ENCODE measurements around the gene PASK. TPM values are rescaled to one million over a fixed set of nuclear protein-coding genes. Genes with fewer than 3 reads are reported as not detected.
"Not testable (repeated sequence)": the region's sequence is repeated elsewhere in the genome, so short reads cannot be mapped to it uniquely, and the experiment has no call there.

PASK gene
- total RNA-seq, 1 donor = 21.9 TPM

- no peak overlapping the region for H3K4me3 ChIP-seq (ENCODE audit: low read depth, low read length)
- no peak for DNase-seq (ENCODE audit: low read depth)
- no peak for TF ChIP-seq CTCF (IDR thresholded peaks at IDR 0.05; ENCODE audit: insufficient read depth, low read length)
Measured at GRCh38 chr2:241110089-241110606, 39.1 kb downstream of the PASK start.

GRCh38 chr2:241109210-241110088 lies 39.8 kb downstream of the PASK start:
- H3K4me3 ChIP-seq (ENCODE audit: low read depth, low read length) = no peak overlapping the region
- no peak for TF ChIP-seq CTCF (IDR thresholded peaks at IDR 0.05; ENCODE audit: insufficient read depth, low read length)
- no peak for DNase-seq (ENCODE audit: low read depth)

- DNase-seq (ENCODE audit: low read depth) = no peak
Measured at GRCh38 chr2:241108271-241109209, 40.7 kb downstream of the PASK start.

GRCh38 chr2:241107031-241107783 lies 42.1 kb downstream of the PASK start:
- TF ChIP-seq CTCF (IDR thresholded peaks at IDR 0.05; ENCODE audit: insufficient read depth, low read length) = no peak
- DNase-seq (ENCODE audit: low read depth) = no peak
- H3K4me3 ChIP-seq (ENCODE audit: low read depth, low read length) = no peak overlapping the region

More at GRCh38 chr2:241108271-241109209, 40.7 kb downstream of the PASK start:
- TF ChIP-seq CTCF (IDR thresholded peaks at IDR 0.05; ENCODE audit: insufficient read depth, low read length) = no peak
- no peak overlapping the region for H3K4me3 ChIP-seq (ENCODE audit: low read depth, low read length)

GRCh38 chr2:241105641-241106040 lies 43.6 kb downstream of the PASK start:
- no peak for DNase-seq (ENCODE audit: low read depth)
- no peak for TF ChIP-seq CTCF (IDR thresholded peaks at IDR 0.05; ENCODE audit: insufficient read depth, low read length)
- no peak overlapping the region for H3K4me3 ChIP-seq (ENCODE audit: low read depth, low read length)

- DNase-seq (ENCODE audit: low read depth) = not testable (repeated sequence)
Measured at GRCh38 chr2:241104611-241105010, 44.7 kb downstream of the PASK start.

More at GRCh38 chr2:241104611-241105010, 44.7 kb downstream of the PASK start:
- H3K4me3 ChIP-seq (ENCODE audit: low read depth, low read length) = not testable (repeated sequence)
